KMS-11 (cell line): ENCODE data around the gene FAM107B.
"Not testable (repeated sequence)": the region's sequence is repeated elsewhere in the genome, so short reads cannot be mapped to it uniquely, and the experiment has no call there.

ENCODE experiments used
- H2AFZ ChIP-seq: fragments of 200-600 bp; sonication (generic); 2 replicates; pipeline ENCODE4 v1.6.1; 2016; ENCODE audit warnings: antibody characterized with exemption, mixed run types, low read depth
- H3K27ac ChIP-seq: fragments of 200-600 bp; sonication (generic); 2 replicates; pipeline ENCODE4 v1.6.1; 2016; ENCODE audit warnings: mild to moderate bottlenecking, mixed run types
- H3K27me3 ChIP-seq: fragments of 200-600 bp; sonication (generic); 2 replicates; pipeline ENCODE4 v1.6.1; 2017; ENCODE audit warnings: mild to moderate bottlenecking, low read depth, mixed run types, moderate library complexity; ENCODE audit not compliant: insufficient read depth
- H3K36me3 ChIP-seq: fragments of 200-600 bp; sonication (generic); 2 replicates; pipeline ENCODE4 v1.6.1; 2017; ENCODE audit warnings: mild to moderate bottlenecking, mixed run types; ENCODE audit not compliant: insufficient read depth
- H3K4me1 ChIP-seq: fragments of 200-600 bp; sonication (generic); 2 replicates; pipeline ENCODE4 v1.6.1; 2016; ENCODE audit warnings: mild to moderate bottlenecking, low read depth, mixed run types; ENCODE audit not compliant: poor library complexity, severe bottlenecking
- H3K4me2 ChIP-seq: fragments of 200-600 bp; sonication (generic); 2 replicates; pipeline ENCODE4 v1.7.0; 2016; ENCODE audit warnings: mild to moderate bottlenecking, mixed run types
- H3K4me3 ChIP-seq: fragments of 200-600 bp; sonication (generic); IDR thresholded peaks from 2 replicates; pipeline ENCODE4 v1.6.1; 2017; ENCODE audit warnings: low read depth, low read length, mixed read lengths; ENCODE audit not compliant: insufficient read depth
- H3K79me2 ChIP-seq: fragments of 200-600 bp; sonication (generic); 2 replicates; pipeline ENCODE4 v1.6.1; 2016; ENCODE audit warnings: low read depth, mixed run types; ENCODE audit not compliant: insufficient read depth
- H3K9ac ChIP-seq: fragments of 200-600 bp; sonication (generic); 2 replicates; pipeline ENCODE4 v1.6.1; 2016; ENCODE audit warnings: mild to moderate bottlenecking, mixed run types
- H4K20me1 ChIP-seq: fragments of 200-600 bp; sonication (generic); 2 replicates; pipeline ENCODE4 v1.6.1; 2016; ENCODE audit warnings: mild to moderate bottlenecking, mixed run types; ENCODE audit not compliant: insufficient read depth
- CTCF ChIP-seq: fragments of 200-600 bp; sonication (generic); conservative IDR thresholded peaks from 2 replicates; pipeline ENCODE4 v1.6.1; 2017; ENCODE audit warnings: low read depth, mild to moderate bottlenecking, antibody characterized with exemption, low read length, moderate library complexity, mixed read lengths

Gene FAM107B

GRCh38 chr10:14712991-14713424 is 61.7 kb downstream of the FAM107B start:
- Histone ChIP-seq H3K36me3 (no peaks in the 10 kb centered on the region), H3K4me3 (no peak overlapping the region), H3K79me2 (no peaks in the 10 kb centered on the region), H3K27me3 (no peaks in the 10 kb centered on the region), H3K4me1 (no peaks in the 10 kb centered on the region), H3K9ac (no peak overlapping the region), H3K4me2 (no peak overlapping the region), H3K27ac (no peak overlapping the region), H4K20me1 (no peaks in the 10 kb centered on the region), H2AFZ (no peak overlapping the region)
- no peak for TF ChIP-seq CTCF

- not testable (repeated sequence) for H2AFZ ChIP-seq, H3K4me1 ChIP-seq, H4K20me1 ChIP-seq, H3K4me3 ChIP-seq, H3K79me2 ChIP-seq, H3K9ac ChIP-seq, H3K36me3 ChIP-seq, H3K4me2 ChIP-seq, H3K27ac ChIP-seq, H3K27me3 ChIP-seq
Measured at GRCh38 chr10:14709344-14709743, 65.4 kb downstream of the FAM107B start.

GRCh38 chr10:14707481-14707880 is 67.2 kb downstream of the FAM107B start:
- Histone ChIP-seq H2AFZ (no peak overlapping the region), H3K27me3 (no peaks in the 10 kb centered on the region), H3K4me3 (no peak overlapping the region), H3K36me3 (no peaks in the 10 kb centered on the region), H3K4me1 (no peaks in the 10 kb centered on the region), H3K4me2 (no peak overlapping the region), H3K9ac (no peak overlapping the region), H3K79me2 (no peaks in the 10 kb centered on the region), H3K27ac (no peak overlapping the region), H4K20me1 (no peaks in the 10 kb centered on the region)
- no peak for TF ChIP-seq CTCF

GRCh38 chr10:14705548-14706230 is 69.0 kb downstream of the FAM107B start:
- Histone ChIP-seq H3K27ac (no peak overlapping the region), H3K27me3 (no peaks in the 10 kb centered on the region), H3K4me1 (no peaks in the 10 kb centered on the region), H3K4me3 (no peak overlapping the region), H3K9ac (no peak overlapping the region), H3K79me2 (no peaks in the 10 kb centered on the region), H2AFZ (no peak overlapping the region), H3K4me2 (no peak overlapping the region), H3K36me3 (no peaks in the 10 kb centered on the region), H4K20me1 (no peaks in the 10 kb centered on the region)
- no peak for TF ChIP-seq CTCF

GRCh38 chr10:14703631-14704001 is 71.1 kb downstream of the FAM107B start:
- no peak overlapping the region for H2AFZ ChIP-seq
- no peaks in the 10 kb centered on the region for H3K79me2 ChIP-seq
- H3K4me2 ChIP-seq: no peak overlapping the region
- H3K27ac ChIP-seq: no peak overlapping the region
- no peaks in the 10 kb centered on the region for H4K20me1 ChIP-seq
- H3K4me3 ChIP-seq: no peak overlapping the region
- no peaks in the 10 kb centered on the region for H3K4me1 ChIP-seq
- no peak overlapping the region for H3K9ac ChIP-seq
- no peaks in the 10 kb centered on the region for H3K36me3 ChIP-seq
- no peaks in the 10 kb centered on the region for H3K27me3 ChIP-seq
- TF ChIP-seq CTCF: no peak
